Fibroblast of villous mesenchyme (primary cell): ENCODE measurements around the gene GJD4. TPM values are rescaled to one million over a fixed set of nuclear protein-coding genes. Genes with fewer than 3 reads are reported as not detected.

Experiments
- DNase-seq: peaks from one replicate; pipeline ENCODE4 v3.0.0-alpha.2; 2010; ENCODE audit warnings: low read depth
- H3K4me3 ChIP-seq: 2 replicates; pipeline ENCODE4 v1.5.1; 2011; ENCODE audit warnings: low read depth, mild to moderate bottlenecking, low read length
- total RNA-seq: library from RNA; depleted of rRNA; stranded (reverse); fragments of >200 nt; gene quantifications from 2 replicates; pipeline ENCODE4 v1.2.3, GENCODE V29; 2012
- TF ChIP-seq, protein P1 (sequence below): IDR thresholded peaks from 2 replicates; pipeline ENCODE4 v1.5.1; 2012; ENCODE audit warnings: low read depth, mild to moderate bottlenecking, low read length; ENCODE audit not compliant: insufficient read depth

GJD4 gene
- total RNA-seq, 1 donor: not detected

- TF ChIP-seq, protein P1, sequence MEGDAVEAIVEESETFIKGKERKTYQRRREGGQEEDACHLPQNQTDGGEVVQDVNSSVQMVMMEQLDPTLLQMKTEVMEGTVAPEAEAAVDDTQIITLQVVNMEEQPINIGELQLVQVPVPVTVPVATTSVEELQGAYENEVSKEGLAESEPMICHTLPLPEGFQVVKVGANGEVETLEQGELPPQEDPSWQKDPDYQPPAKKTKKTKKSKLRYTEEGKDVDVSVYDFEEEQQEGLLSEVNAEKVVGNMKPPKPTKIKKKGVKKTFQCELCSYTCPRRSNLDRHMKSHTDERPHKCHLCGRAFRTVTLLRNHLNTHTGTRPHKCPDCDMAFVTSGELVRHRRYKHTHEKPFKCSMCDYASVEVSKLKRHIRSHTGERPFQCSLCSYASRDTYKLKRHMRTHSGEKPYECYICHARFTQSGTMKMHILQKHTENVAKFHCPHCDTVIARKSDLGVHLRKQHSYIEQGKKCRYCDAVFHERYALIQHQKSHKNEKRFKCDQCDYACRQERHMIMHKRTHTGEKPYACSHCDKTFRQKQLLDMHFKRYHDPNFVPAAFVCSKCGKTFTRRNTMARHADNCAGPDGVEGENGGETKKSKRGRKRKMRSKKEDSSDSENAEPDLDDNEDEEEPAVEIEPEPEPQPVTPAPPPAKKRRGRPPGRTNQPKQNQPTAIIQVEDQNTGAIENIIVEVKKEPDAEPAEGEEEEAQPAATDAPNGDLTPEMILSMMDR: peak; percentile 100
- DNase-seq: peak; percentile 71
- no peak overlapping the region for H3K4me3 ChIP-seq
Measured at GRCh38 chr10:35563261-35563891, 41.8 kb upstream of the GJD4 start.

- TF ChIP-seq, protein P1: no peak
- DNase-seq: peak; percentile 55
- no peak overlapping the region for H3K4me3 ChIP-seq
Measured at GRCh38 chr10:35564341-35564968, 40.7 kb upstream of the GJD4 start.

DNA sequence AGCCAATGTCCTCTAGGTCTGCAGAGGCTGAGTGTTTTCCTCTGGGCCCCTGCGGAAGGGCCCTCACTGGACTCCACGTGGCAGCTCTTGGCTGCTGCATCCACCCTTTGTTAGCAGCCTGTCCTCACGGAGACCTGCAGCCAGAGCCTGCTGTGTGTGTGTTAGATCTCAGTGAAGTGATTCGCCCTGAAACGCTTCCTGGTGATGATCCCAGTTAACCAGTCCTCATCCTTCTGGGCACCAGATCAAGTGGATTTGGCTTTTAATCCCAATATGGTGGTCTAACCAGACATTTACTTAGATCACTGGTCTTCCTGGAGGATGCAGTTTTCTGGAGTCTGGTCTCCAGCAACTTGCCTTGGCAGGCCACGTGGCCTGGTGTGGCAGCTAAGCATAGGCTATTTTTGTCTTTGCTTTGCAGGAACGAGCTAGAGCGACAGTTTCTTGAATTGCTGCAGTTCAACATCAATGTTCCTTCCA lies 39.5 kb upstream of the GJD4 start:
- TF ChIP-seq, protein P1: no peak
- no peak overlapping the region for H3K4me3 ChIP-seq
- DNase-seq: no peak

GRCh38 chr10:35567951-35568350 lies 37.2 kb upstream of the GJD4 start:
- TF ChIP-seq, protein P1: no peak
- H3K4me3 ChIP-seq: no peak overlapping the region
- no peak for DNase-seq

DNA sequence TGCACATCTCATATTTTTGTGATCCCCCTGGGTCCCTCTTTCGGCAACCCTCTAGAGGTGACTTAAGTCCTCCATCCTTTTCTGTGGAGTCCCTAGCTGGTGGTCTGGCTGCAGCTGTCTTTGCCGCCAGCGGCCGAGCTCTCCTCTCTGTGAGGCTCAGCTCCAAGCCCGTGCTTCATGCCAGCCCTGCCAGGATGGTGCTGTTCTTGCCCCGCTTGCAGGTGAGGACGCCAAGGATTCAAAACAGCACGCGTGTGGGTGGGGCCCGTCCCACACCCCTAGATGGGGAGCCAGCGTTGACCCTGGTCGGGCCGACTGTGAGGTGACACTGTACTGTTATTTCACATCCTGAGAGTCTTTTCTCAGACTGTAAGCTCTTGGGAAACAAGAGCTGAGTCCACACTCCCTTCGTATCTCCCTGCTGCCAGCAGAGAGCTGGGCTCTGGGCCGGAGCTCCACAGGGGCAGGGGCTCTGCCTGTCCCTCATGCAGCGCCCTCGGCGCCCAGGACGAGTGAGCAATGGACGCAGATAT lies 36.6 kb upstream of the GJD4 start:
- H3K4me3 ChIP-seq: no peak overlapping the region
- DNase-seq: no peak
- TF ChIP-seq, protein P1: no peak

- no peak for DNase-seq
- TF ChIP-seq, protein P1: no peak
- H3K4me3 ChIP-seq: no peak overlapping the region
Measured at GRCh38 chr10:35569111-35569707, 35.9 kb upstream of the GJD4 start.
